ENCODE measurements around the gene FRYL. TPM values are rescaled to one million over a fixed set of nuclear protein-coding genes. Genes with fewer than 3 reads are reported as not detected.

FRYL gene
- total RNA-seq, 1 experiment from 2014 or later: 53.9 TPM

- Mint-ChIP-seq H3K27ac (ENCODE audit: low read depth, unreplicated experiment) (peak overlapping the region; percentile 61), H3K9me3 (ENCODE audit: unreplicated experiment) (no peaks in the 10 kb centered on the region), H3K4me3 (ENCODE audit: unreplicated experiment) (no peak overlapping the region), H3K4me1 (ENCODE audit: insufficient read depth, unreplicated experiment) (peaks cover 17% of the 10 kb centered on the region), H3K27me3 (ENCODE audit: insufficient read depth, unreplicated experiment) (no peaks in the 10 kb centered on the region), H3K36me3 (ENCODE audit: insufficient read depth, unreplicated experiment) (peaks cover 6% of the 10 kb centered on the region)
- ChIA-PET POLR2A (interaction anchor here (1.4 kb wide), 1 partner anchor 87 kb away, joined by 7 read pairs; the partner anchor contains the start of gene FRYL), CTCF (interaction anchor here (1.2 kb wide), 1 partner anchor 270 kb away, joined by 4 read pairs; no protein-coding TSS in a partner anchor)
- no peak for DNase-seq (ENCODE audit: unreplicated experiment)
- intact Hi-C loops (cut with micrococcal nuclease): no loop called here
- no TSS peak for BruUV-seq (replicated peaks)
- TF ChIP-seq, protein P1, sequence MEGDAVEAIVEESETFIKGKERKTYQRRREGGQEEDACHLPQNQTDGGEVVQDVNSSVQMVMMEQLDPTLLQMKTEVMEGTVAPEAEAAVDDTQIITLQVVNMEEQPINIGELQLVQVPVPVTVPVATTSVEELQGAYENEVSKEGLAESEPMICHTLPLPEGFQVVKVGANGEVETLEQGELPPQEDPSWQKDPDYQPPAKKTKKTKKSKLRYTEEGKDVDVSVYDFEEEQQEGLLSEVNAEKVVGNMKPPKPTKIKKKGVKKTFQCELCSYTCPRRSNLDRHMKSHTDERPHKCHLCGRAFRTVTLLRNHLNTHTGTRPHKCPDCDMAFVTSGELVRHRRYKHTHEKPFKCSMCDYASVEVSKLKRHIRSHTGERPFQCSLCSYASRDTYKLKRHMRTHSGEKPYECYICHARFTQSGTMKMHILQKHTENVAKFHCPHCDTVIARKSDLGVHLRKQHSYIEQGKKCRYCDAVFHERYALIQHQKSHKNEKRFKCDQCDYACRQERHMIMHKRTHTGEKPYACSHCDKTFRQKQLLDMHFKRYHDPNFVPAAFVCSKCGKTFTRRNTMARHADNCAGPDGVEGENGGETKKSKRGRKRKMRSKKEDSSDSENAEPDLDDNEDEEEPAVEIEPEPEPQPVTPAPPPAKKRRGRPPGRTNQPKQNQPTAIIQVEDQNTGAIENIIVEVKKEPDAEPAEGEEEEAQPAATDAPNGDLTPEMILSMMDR (IDR thresholded peaks at IDR 0.05; ENCODE audit: unreplicated experiment): no peak
Observed at GRCh38 chr4:48692897-48693296, 87.2 kb downstream of the FRYL start.

GRCh38 chr4:48692044-48692443 lies 88.0 kb downstream of the FRYL start:
- peak overlapping the region; percentile 61 for H3K27ac Mint-ChIP-seq (ENCODE audit: low read depth, unreplicated experiment)

DNA sequence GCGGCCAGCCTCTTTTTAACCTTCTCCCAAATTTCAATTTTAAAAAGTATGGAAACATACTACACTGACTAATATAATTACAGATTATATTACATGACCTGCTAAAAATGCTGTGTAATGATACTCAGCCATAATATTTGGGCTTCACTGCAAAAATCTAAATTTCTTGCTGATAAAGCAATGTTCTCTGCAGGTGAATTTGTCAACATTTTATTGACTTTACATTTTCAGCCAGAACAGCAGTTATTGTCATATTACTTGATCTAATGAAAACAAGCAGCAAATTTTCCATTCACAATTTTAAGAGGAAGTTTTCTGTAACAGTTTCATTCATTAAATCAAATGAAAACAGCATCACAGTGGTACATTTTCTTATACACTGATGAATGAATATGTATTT lies 91.1 kb downstream of the FRYL start:
- TF ChIP-seq, protein P1 (IDR thresholded peaks at IDR 0.05; ENCODE audit: unreplicated experiment): no peak
- H3K4me1 Mint-ChIP-seq (ENCODE audit: insufficient read depth, unreplicated experiment): peaks cover 12% of the 10 kb centered on the region
- no peaks in the 10 kb centered on the region for H3K9me3 Mint-ChIP-seq (ENCODE audit: unreplicated experiment)
- no peak overlapping the region for H3K4me3 Mint-ChIP-seq (ENCODE audit: unreplicated experiment)
- H3K36me3 Mint-ChIP-seq (ENCODE audit: insufficient read depth, unreplicated experiment): no peaks in the 10 kb centered on the region
- H3K27me3 Mint-ChIP-seq (ENCODE audit: insufficient read depth, unreplicated experiment): no peaks in the 10 kb centered on the region
- no peak overlapping the region for H3K27ac Mint-ChIP-seq (ENCODE audit: low read depth, unreplicated experiment)
- no TSS peak for BruUV-seq (replicated peaks)
- intact Hi-C loops (cut with micrococcal nuclease): no loop called here
- ChIA-PET CTCF (interaction anchor here (0.6 to 1.3 kb wide), 2 partner anchors 9 kb away, joined by 3 to 4 read pairs; no protein-coding TSS in a partner anchor), POLR2A (interaction anchor here (2.2 to 2.9 kb wide), 2 partner anchors 10 to 92 kb away, joined by 26 read pairs; partner anchors contain the start of gene FRYL)
- no peak for DNase-seq (ENCODE audit: unreplicated experiment)

More at GRCh38 chr4:48692044-48692443, 88.0 kb downstream of the FRYL start:
- DNase-seq (ENCODE audit: unreplicated experiment): no peak
- no peaks in the 10 kb centered on the region for H3K9me3 Mint-ChIP-seq (ENCODE audit: unreplicated experiment)
- TF ChIP-seq, protein P1 (IDR thresholded peaks at IDR 0.05; ENCODE audit: unreplicated experiment): no peak
- no peaks in the 10 kb centered on the region for H3K36me3 Mint-ChIP-seq (ENCODE audit: insufficient read depth, unreplicated experiment)
- BruUV-seq (replicated peaks): no TSS peak
- no peak overlapping the region for H3K4me3 Mint-ChIP-seq (ENCODE audit: unreplicated experiment)
- ChIA-PET CTCF (interaction anchor here (1.2 kb wide), 1 partner anchor 271 kb away, joined by 4 read pairs; no protein-coding TSS in a partner anchor), POLR2A (no interaction called here)
- H3K4me1 Mint-ChIP-seq (ENCODE audit: insufficient read depth, unreplicated experiment): peaks cover 11% of the 10 kb centered on the region
- intact Hi-C loops (cut with micrococcal nuclease): no loop called here
- no peaks in the 10 kb centered on the region for H3K27me3 Mint-ChIP-seq (ENCODE audit: insufficient read depth, unreplicated experiment)

- peaks cover 7% of the 10 kb centered on the region for H3K36me3 Mint-ChIP-seq (ENCODE audit: insufficient read depth, unreplicated experiment)
- no peaks in the 10 kb centered on the region for H3K9me3 Mint-ChIP-seq (ENCODE audit: unreplicated experiment)
- TF ChIP-seq, protein P1 (IDR thresholded peaks at IDR 0.05; ENCODE audit: unreplicated experiment): no peak
- POLR2A ChIA-PET: interaction anchor here (0.8 to 2.9 kb wide), 5 partner anchors 12 to 143 kb away, joined by 3 to 26 read pairs (median 5); partner anchors contain the start of gene FRYL
- H3K4me1 Mint-ChIP-seq (ENCODE audit: insufficient read depth, unreplicated experiment): peaks cover 11% of the 10 kb centered on the region
- no peak overlapping the region for H3K27ac Mint-ChIP-seq (ENCODE audit: low read depth, unreplicated experiment)
- CTCF ChIA-PET: interaction anchor here (0.6 to 1.3 kb wide), 2 partner anchors 11 to 77 kb away, joined by 3 to 4 read pairs; no protein-coding TSS in a partner anchor
- BruUV-seq (replicated peaks): no TSS peak
- H3K27me3 Mint-ChIP-seq (ENCODE audit: insufficient read depth, unreplicated experiment): no peaks in the 10 kb centered on the region
- no peak overlapping the region for H3K4me3 Mint-ChIP-seq (ENCODE audit: unreplicated experiment)
- intact Hi-C loops (cut with micrococcal nuclease): no loop called here
- DNase-seq (ENCODE audit: unreplicated experiment): no peak
Observed at GRCh38 chr4:48687313-48688051, 92.6 kb downstream of the FRYL start.
